HepG2 (cell line): ENCODE measurements around the gene TMEM9. TPM values are rescaled to one million over a fixed set of nuclear protein-coding genes. Genes with fewer than 3 reads are reported as not detected.
A peak's percentile ranks its signal among the peaks of the same experiment; 100 is the strongest.

ENCODE experiments used
- ATAC-seq: fragments of 200-7000 bp; cut with Tn5 transposase; 3 replicates; pipeline ENCODE4 v1.9.1; 2020; ENCODE audit warnings: mild to moderate bottlenecking, moderate library complexity
- BruUV-seq: library from RNA; stranded (reverse); fragments of 400-500 nt; replicated peaks from 2 replicates; lab custom pipeline; 2021; lab: Mats Ljungman, UMichigan
- CTCF ChIA-PET: fragments of 300-600 bp; formaldehyde crosslinking; extraction: SDS; loops from one replicate; lab custom pipeline; 2021; ENCODE audit warnings: low total read pairs, inconsistent platforms, low intra/inter-chr PET ratio; lab: Yijun Ruan, JAX
- POLR2A ChIA-PET: fragments of 350-600 bp; sonication (Branson Sonifier 250); formaldehyde crosslinking; loops from one replicate; lab custom pipeline; 2020; ENCODE audit warnings: antibody characterized with exemption, inconsistent platforms; lab: Yijun Ruan, JAX
- DNase-seq: peaks from one replicate; pipeline ENCODE4 v3.0.0-alpha.2; 2015; ENCODE audit warnings: low spot score
- FAIRE-seq: peaks from 3 replicates; lab custom pipeline; 2011; peaks lifted over from hg19 to GRCh38; lab: Jason Lieb, UNC
- H2AFZ ChIP-seq: one replicate; pipeline ENCODE4 v1.6.1; 2011; ENCODE audit warnings: low read length, inconsistent platforms
- H3K27ac ChIP-seq: fragments of 300-600 bp; 3 replicates; pipeline ENCODE4 v1.8.0; 2011; ENCODE audit warnings: mixed run types, mild to moderate bottlenecking, mixed read lengths, low read length, inconsistent platforms; ENCODE audit not compliant: insufficient read depth; ENCODE audit errors: extremely low read length
- H3K27me3 ChIP-seq, 2 experiments: fragments of 200-600 bp in 1 of 2; 2 replicates in 1 of 2; 3 replicates in 1 of 2; pipeline versions ENCODE4 v1.6.0 to v1.8.0; 2011; ENCODE audit warnings: low read length in 2 of 2, mild to moderate bottlenecking in 2 of 2, moderate library complexity in 2 of 2, inconsistent platforms in 1 of 2; ENCODE audit not compliant: insufficient read depth in 2 of 2, control insufficient read depth in 1 of 2
- H3K36me3 ChIP-seq, 2 experiments: fragments of 200-600 bp in 1 of 2; replicated peaks in 1 of 2; 2 replicates in 1 of 2; 3 replicates in 1 of 2; pipeline versions ENCODE4 v1.5.1 to v1.8.0; 2011; ENCODE audit warnings: low read length in 2 of 2, inconsistent platforms in 1 of 2; ENCODE audit not compliant: insufficient read depth in 2 of 2, control insufficient read depth in 1 of 2
- H3K4me1 ChIP-seq: 2 replicates; pipeline ENCODE4 v1.5.1; 2012; ENCODE audit warnings: low read length, inconsistent platforms; ENCODE audit not compliant: insufficient read depth
- H3K4me2 ChIP-seq: 2 replicates; pipeline ENCODE4 v1.6.0; 2011; ENCODE audit warnings: low read depth, low read length, inconsistent platforms
- H3K4me3 ChIP-seq, 3 experiments: fragments of 200-600 bp in 1 of 3; sonication (generic), shearing (Covaris generic) in 1 of 3; replicated peaks in 1 of 3; 2 replicates each; pipeline ENCODE4 v1.5.1; 2011 to 2016; ENCODE audit warnings: low read length in 3 of 3, inconsistent platforms in 2 of 3, low read depth in 2 of 3, mild to moderate bottlenecking in 2 of 3, control low read depth in 1 of 3, mixed read lengths in 1 of 3; ENCODE audit not compliant: insufficient read depth in 1 of 3
- H3K79me2 ChIP-seq: one replicate; pipeline ENCODE4 v1.6.1; 2011; ENCODE audit warnings: low read length, inconsistent platforms; ENCODE audit not compliant: insufficient read depth
- H3K9ac ChIP-seq: 2 replicates; pipeline ENCODE4 v1.6.0; 2011; ENCODE audit warnings: mild to moderate bottlenecking, low read depth, low read length, inconsistent platforms; ENCODE audit not compliant: insufficient read depth
- H3K9me3 ChIP-seq: 2 replicates; pipeline ENCODE4 v1.5.1; 2012; ENCODE audit warnings: mild to moderate bottlenecking, low read length
- H4K20me1 ChIP-seq: 2 replicates; pipeline ENCODE4 v1.6.0; 2011; ENCODE audit warnings: inconsistent platforms, mild to moderate bottlenecking, low read length, moderate library complexity; ENCODE audit not compliant: insufficient read depth
- FOXA3 ChIP-seq: IDR thresholded peaks from 2 replicates; pipeline ENCODE4 v1.6.1; 2016; ENCODE audit warnings: missing genetic modification reagents, missing compliant biosample characterization
- HDAC6 ChIP-seq: fragments of 200-600 bp; sonication (generic); IDR thresholded peaks from 2 replicates; pipeline ENCODE4 v1.7.0; 2017; ENCODE audit warnings: mild to moderate bottlenecking, antibody characterized with exemption, low read length, low read depth
- HOXA7 ChIP-seq: sonication (generic); formaldehyde crosslinking; IDR thresholded peaks from 2 replicates; pipeline ENCODE4 v1.8.1; 2022; ENCODE audit warnings: mild to moderate bottlenecking, missing genetic modification reagents, moderate library complexity
- IRF9 ChIP-seq: sonication (generic); formaldehyde crosslinking; IDR thresholded peaks from 2 replicates; pipeline ENCODE4 v1.8.0; 2022; ENCODE audit warnings: missing genetic modification reagents, mild to moderate bottlenecking, borderline replicate concordance
- KLF6 ChIP-seq: IDR thresholded peaks from 2 replicates; pipeline ENCODE4 v1.8.0; 2016; ENCODE audit warnings: missing biosample characterization, missing genetic modification reagents
- NR2C2 ChIP-seq: sonication (generic); formaldehyde crosslinking; IDR thresholded peaks from 2 replicates; pipeline ENCODE4 v1.4.0; 2020; ENCODE audit warnings: missing genetic modification reagents, mild to moderate bottlenecking, moderate library complexity, borderline replicate concordance
- PRDM4 ChIP-seq: sonication (generic); formaldehyde crosslinking; IDR thresholded peaks from 2 replicates; pipeline ENCODE4 v1.9.0; 2021; ENCODE audit warnings: missing genetic modification reagents, borderline replicate concordance
- SNAI1 ChIP-seq: sonication (generic); formaldehyde crosslinking; IDR thresholded peaks from 2 replicates; pipeline ENCODE4 v1.5.0; 2020; ENCODE audit warnings: mild to moderate bottlenecking, missing genetic modification reagents, borderline replicate concordance
- SP1 ChIP-seq, 2 experiments: fragments of 450-650 bp in 1 of 2; sonication (generic) in 1 of 2; formaldehyde crosslinking in 1 of 2; IDR thresholded peaks; 2 replicates each; pipeline versions ENCODE4 v1.4.0 to v1.6.1; 2016 to 2020; ENCODE audit warnings: missing genetic modification reagents in 1 of 2
- ZBTB1 ChIP-seq: sonication (generic); formaldehyde crosslinking; IDR thresholded peaks from 2 replicates; pipeline ENCODE4 v1.4.0; 2020; ENCODE audit warnings: missing genetic modification reagents, borderline replicate concordance
- ZC3H13 ChIP-seq: sonication (generic); formaldehyde crosslinking; IDR thresholded peaks from 2 replicates; pipeline ENCODE4 v1.8.1; 2023; ENCODE audit warnings: mild to moderate bottlenecking, missing genetic modification reagents, moderate library complexity
- ZNF124 ChIP-seq: sonication (generic); formaldehyde crosslinking; IDR thresholded peaks from 2 replicates; pipeline ENCODE4 v1.4.0; 2020; ENCODE audit warnings: missing genetic modification reagents
- ZNF446 ChIP-seq: sonication (generic); formaldehyde crosslinking; IDR thresholded peaks from 2 replicates; pipeline ENCODE4 v1.5.0; 2020; ENCODE audit warnings: mild to moderate bottlenecking, missing genetic modification reagents
- ZNF619 ChIP-seq: sonication (generic); formaldehyde crosslinking; IDR thresholded peaks from 2 replicates; pipeline ENCODE4 v1.4.0; 2020; ENCODE audit warnings: mild to moderate bottlenecking, missing genetic modification reagents
- ZNF674 ChIP-seq: sonication (generic); formaldehyde crosslinking; IDR thresholded peaks from 2 replicates; pipeline ENCODE4 v1.5.0; 2020; ENCODE audit warnings: low read depth, mild to moderate bottlenecking, missing genetic modification reagents
- WGBS: methylation state at CpG from one replicate; pipeline ENCODE4 v1.1.6; 2017; ENCODE audit warnings: low lambda C conversion rate; 5-methylcytosine and 5-hydroxymethylcytosine counted together
- in situ Hi-C: cut with HindIII; loops from 2 replicates; pipeline ENCODE4 v1.10.0; 2017; ENCODE audit warnings: low pct_unique_long_range_greater_than_20kb; ENCODE audit not compliant: extremely low pct_ligation_motif_present
- intact Hi-C: fragments of 100-400 bp; cut with micrococcal nuclease; formaldehyde crosslinking; loops from one replicate; pipeline ENCODE4 v1.10.0; 2022; ENCODE audit not compliant: unreplicated experiment
- polyA plus RNA-seq, 8 experiments: library from polyadenylated mRNA; depleted of rRNA in 3 of 8; stranded (reverse) in 7 of 8; unstranded in 1 of 8; fragments of >200 nt; fragmentation: Illumina TruSeq in 4 of 8; extraction: Trizol in 4 of 8; gene quantifications; 2 replicates each; pipeline versions ENCODE4 v1.2.1 to v1.2.3, GENCODE V29; 2011 to 2016; ENCODE audit warnings: low read depth in 4 of 8, missing spikeins in 1 of 8, mixed read lengths in 1 of 8; ENCODE audit not compliant: insufficient read depth in 1 of 8
- total RNA-seq, 5 experiments: library from RNA; depleted of rRNA; stranded (reverse); fragments of >200 nt; fragmentation: Illumina TruSeq; extraction: Trizol; gene quantifications; 2 replicates each; pipeline ENCODE4 v1.2.3, GENCODE V29; 2016; ENCODE audit warnings: low read depth in 1 of 5
- TF ChIP-seq, protein P1 (sequence below): IDR thresholded peaks from 2 replicates; pipeline ENCODE4 v1.6.1; 2012; ENCODE audit warnings: low read depth, low read length, improper control_type of control experiment
- TF ChIP-seq, protein P2 (sequence below): IDR thresholded peaks from 2 replicates; pipeline ENCODE4 v1.6.1; 2012; ENCODE audit warnings: inconsistent platforms

The TMEM9 gene
- total and polyA plus RNA-seq, 2 of the 13 experiments (the other 11 are each of a cell fraction or from before 2014, with no cell fraction given) = 60.9 to 102 TPM

GRCh38 chr1:201170533-201171062 lies 16.3 kb upstream of the TMEM9 start:
- intact Hi-C loops = loop anchor here (1.0 to 2.0 kb wide), 3 partner anchors 16 to 52 kb away; partner anchors contain the start of gene TMEM9
- DNase-seq (peak; percentile 99), ATAC-seq (peak; percentile 97), FAIRE-seq (peak; percentile 99)
- no TSS peak for BruUV-seq
- no peaks in the 10 kb centered on the region for H3K9me3 ChIP-seq
- H3K9ac ChIP-seq = peak overlapping the region; percentile 81
- in situ Hi-C loops = no loop called here
- no peak overlapping the region for H2AFZ ChIP-seq
- WGBS = under 1% methylated on average over 18 of the region's 26 CpGs
- ChIA-PET POLR2A (interaction anchor here (1.0 to 5.0 kb wide), 4 partner anchors 11 to 235 kb away, joined by 3 to 30 read pairs (median 4); partner anchors contain the start of gene TMEM9), CTCF (interaction anchor here (2.0 kb wide), 1 partner anchor 52 kb away, joined by 6 read pairs; no protein-coding TSS in a partner anchor)
- H3K4me2 ChIP-seq = peak overlapping the region; percentile 82
- peaks cover 60% of the 10 kb centered on the region for H3K4me1 ChIP-seq
- H3K36me3 ChIP-seq = no peaks in the 10 kb centered on the region
- peak overlapping the region; percentile 51 to 76 (median 54) for H3K4me3 ChIP-seq
- no peaks in the 10 kb centered on the region for H4K20me1 ChIP-seq
- H3K27ac ChIP-seq = peak overlapping the region; percentile 96
- H3K79me2 ChIP-seq = no peaks in the 10 kb centered on the region
- H3K27me3 ChIP-seq = no peaks in the 10 kb centered on the region; a peak in 2 of 5 replicates
- peak; percentile 72; the same call in 1 of the 2 replicates for TF ChIP-seq NR2C2 (CRISPR knock-in tag)
- TF ChIP-seq ZNF446 (CRISPR knock-in tag) = no peak
- TF ChIP-seq KLF6 (CRISPR knock-in tag) = peak; percentile 89
- TF ChIP-seq ZBTB1 (CRISPR knock-in tag) = no peak
- TF ChIP-seq ZNF674 (CRISPR knock-in tag) = no peak
- TF ChIP-seq FOXA3 = peak; percentile 92
- TF ChIP-seq SNAI1 (CRISPR knock-in tag) = no peak
- TF ChIP-seq HDAC6 = no peak
- TF ChIP-seq SP1 (IDR thresholded peaks at IDR 0.05) = no peak
- peak; percentile 66 for TF ChIP-seq SP1 (CRISPR knock-in tag; IDR thresholded peaks at IDR 0.05)
- no peak for TF ChIP-seq ZC3H13 (CRISPR knock-in tag)
- TF ChIP-seq ZNF124 (CRISPR knock-in tag) = peak; percentile 89
- TF ChIP-seq, protein P1, sequence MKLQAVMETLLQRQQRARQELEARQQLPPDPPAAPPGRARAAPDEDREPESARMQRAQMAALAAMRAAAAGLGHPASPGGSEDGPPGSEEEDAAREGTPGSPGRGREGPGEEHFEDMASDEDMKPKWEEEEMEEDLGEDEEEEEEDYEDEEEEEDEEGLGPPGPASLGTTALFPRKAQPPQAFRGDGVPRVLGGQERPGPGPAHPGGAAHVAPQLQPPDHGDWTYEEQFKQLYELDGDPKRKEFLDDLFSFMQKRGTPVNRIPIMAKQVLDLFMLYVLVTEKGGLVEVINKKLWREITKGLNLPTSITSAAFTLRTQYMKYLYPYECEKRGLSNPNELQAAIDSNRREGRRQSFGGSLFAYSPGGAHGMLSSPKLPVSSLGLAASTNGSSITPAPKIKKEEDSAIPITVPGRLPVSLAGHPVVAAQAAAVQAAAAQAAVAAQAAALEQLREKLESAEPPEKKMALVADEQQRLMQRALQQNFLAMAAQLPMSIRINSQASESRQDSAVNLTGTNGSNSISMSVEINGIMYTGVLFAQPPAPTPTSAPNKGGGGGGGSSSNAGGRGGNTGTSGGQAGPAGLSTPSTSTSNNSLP = peak; percentile 80
- no peak for TF ChIP-seq PRDM4
- TF ChIP-seq, protein P2, sequence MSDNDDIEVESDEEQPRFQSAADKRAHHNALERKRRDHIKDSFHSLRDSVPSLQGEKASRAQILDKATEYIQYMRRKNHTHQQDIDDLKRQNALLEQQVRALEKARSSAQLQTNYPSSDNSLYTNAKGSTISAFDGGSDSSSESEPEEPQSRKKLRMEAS = peak; percentile 69
- TF ChIP-seq ZNF619 (CRISPR knock-in tag) = no peak
- no peak for TF ChIP-seq HOXA7
- peak; percentile 60; the same call in 1 of the 2 replicates for TF ChIP-seq IRF9
